Measurements from ENCODE around the gene CLSTN3.
"Not testable (repeated sequence)": the region's sequence is repeated elsewhere in the genome, so short reads cannot be mapped to it uniquely, and the experiment has no call there.

Gene CLSTN3

GRCh38 chr12:7154042-7154441 is 23.9 kb downstream of the CLSTN3 start:
- no peak for DNase-seq

GRCh38 chr12:7154901-7155470 is 24.8 kb downstream of the CLSTN3 start:
- DNase-seq = no peak

GRCh38 chr12:7155471-7156034 is 25.4 kb downstream of the CLSTN3 start:
- no peak for DNase-seq

GRCh38 chr12:7156259-7157197 is 26.4 kb downstream of the CLSTN3 start:
- no peak for DNase-seq

- DNase-seq = no peak
These were observed 27.2 kb downstream of the CLSTN3 start for GRCh38 chr12:7157391-7157790.

GRCh38 chr12:7158781-7159609 is 28.8 kb downstream of the CLSTN3 start:
- no peak for DNase-seq

GRCh38 chr12:7160183-7160582 is 30.0 kb downstream of the CLSTN3 start:
- DNase-seq = no peak

GRCh38 chr12:7161327-7161726 is 31.2 kb downstream of the CLSTN3 start:
- DNase-seq = no peak

GRCh38 chr12:7161811-7162210 is 31.6 kb downstream of the CLSTN3 start:
- no peak for DNase-seq

GRCh38 chr12:7162691-7163114 is 32.5 kb downstream of the CLSTN3 start:
- no peak for DNase-seq

GRCh38 chr12:7169951-7170350 is 39.8 kb downstream of the CLSTN3 start:
- no peak for DNase-seq

- no peak for DNase-seq
These were observed 41.7 kb downstream of the CLSTN3 start for GRCh38 chr12:7171854-7172253.

GRCh38 chr12:7175493-7175892 is 45.3 kb downstream of the CLSTN3 start:
- no peak for DNase-seq

- no peak for DNase-seq
These were observed 46.4 kb downstream of the CLSTN3 start for GRCh38 chr12:7176595-7176994.

GRCh38 chr12:7178481-7178880 is 48.3 kb downstream of the CLSTN3 start:
- DNase-seq = no peak

- DNase-seq = no peak
These were observed 50.5 kb downstream of the CLSTN3 start for GRCh38 chr12:7180685-7181084.

GRCh38 chr12:7186058-7186457 is 55.9 kb downstream of the CLSTN3 start:
- DNase-seq = not testable (repeated sequence)

GRCh38 chr12:7188562-7189397 is 58.6 kb downstream of the CLSTN3 start:
- DNase-seq = peak; percentile 56

- peak; percentile 89 for DNase-seq
These were observed 59.5 kb downstream of the CLSTN3 start, which contains the start of gene PEX5 for GRCh38 chr12:7189398-7190267. PEX5 (plus strand) TSS chr12:7189686; CDS start chr12:7190378, 692 bp downstream.

GRCh38 chr12:7190268-7191055 is 60.3 kb downstream of the CLSTN3 start:
- DNase-seq = no peak
